GM12864 (cell line): Measurements from ENCODE around the gene FOXP4.

Source experiments
- DNase-seq: peaks from one replicate; pipeline ENCODE4 v3.0.0-alpha.2; 2011; ENCODE audit warnings: low read depth
- H3K4me3 ChIP-seq: 2 replicates; pipeline ENCODE4 v1.5.1; 2011; ENCODE audit warnings: mild to moderate bottlenecking, low read depth, low read length, control low read depth
- TF ChIP-seq, protein P1 (sequence below): IDR thresholded peaks from 2 replicates; pipeline ENCODE4 v1.5.1; 2011; ENCODE audit warnings: low read depth, mild to moderate bottlenecking, moderate library complexity, low read length, control low read depth, inconsistent platforms; ENCODE audit errors: missing control alignments

Gene FOXP4

DNA sequence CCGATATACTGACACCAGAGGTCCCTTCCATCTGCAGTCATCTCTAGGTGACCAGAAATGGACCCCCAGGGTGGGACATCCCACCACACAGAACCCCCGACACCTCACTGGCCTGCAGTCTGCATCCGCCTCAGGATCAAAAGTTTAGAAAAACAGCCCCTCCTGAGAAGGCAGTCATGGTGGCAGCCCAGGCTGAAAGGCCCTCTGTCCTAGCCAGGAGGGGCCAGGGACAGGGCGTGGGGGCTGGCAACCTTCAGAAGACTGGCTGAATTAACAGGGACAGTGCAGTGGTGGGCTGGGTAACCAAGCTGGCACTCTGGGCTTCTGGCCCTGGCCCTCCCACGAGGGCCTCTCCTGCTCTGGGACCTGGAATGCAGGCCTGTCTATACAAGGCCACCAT is 57.8 kb downstream of the FOXP4 start:
- no peak overlapping the region for H3K4me3 ChIP-seq
- DNase-seq, result no peak
- TF ChIP-seq, protein P1, sequence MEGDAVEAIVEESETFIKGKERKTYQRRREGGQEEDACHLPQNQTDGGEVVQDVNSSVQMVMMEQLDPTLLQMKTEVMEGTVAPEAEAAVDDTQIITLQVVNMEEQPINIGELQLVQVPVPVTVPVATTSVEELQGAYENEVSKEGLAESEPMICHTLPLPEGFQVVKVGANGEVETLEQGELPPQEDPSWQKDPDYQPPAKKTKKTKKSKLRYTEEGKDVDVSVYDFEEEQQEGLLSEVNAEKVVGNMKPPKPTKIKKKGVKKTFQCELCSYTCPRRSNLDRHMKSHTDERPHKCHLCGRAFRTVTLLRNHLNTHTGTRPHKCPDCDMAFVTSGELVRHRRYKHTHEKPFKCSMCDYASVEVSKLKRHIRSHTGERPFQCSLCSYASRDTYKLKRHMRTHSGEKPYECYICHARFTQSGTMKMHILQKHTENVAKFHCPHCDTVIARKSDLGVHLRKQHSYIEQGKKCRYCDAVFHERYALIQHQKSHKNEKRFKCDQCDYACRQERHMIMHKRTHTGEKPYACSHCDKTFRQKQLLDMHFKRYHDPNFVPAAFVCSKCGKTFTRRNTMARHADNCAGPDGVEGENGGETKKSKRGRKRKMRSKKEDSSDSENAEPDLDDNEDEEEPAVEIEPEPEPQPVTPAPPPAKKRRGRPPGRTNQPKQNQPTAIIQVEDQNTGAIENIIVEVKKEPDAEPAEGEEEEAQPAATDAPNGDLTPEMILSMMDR, result no peak

DNA sequence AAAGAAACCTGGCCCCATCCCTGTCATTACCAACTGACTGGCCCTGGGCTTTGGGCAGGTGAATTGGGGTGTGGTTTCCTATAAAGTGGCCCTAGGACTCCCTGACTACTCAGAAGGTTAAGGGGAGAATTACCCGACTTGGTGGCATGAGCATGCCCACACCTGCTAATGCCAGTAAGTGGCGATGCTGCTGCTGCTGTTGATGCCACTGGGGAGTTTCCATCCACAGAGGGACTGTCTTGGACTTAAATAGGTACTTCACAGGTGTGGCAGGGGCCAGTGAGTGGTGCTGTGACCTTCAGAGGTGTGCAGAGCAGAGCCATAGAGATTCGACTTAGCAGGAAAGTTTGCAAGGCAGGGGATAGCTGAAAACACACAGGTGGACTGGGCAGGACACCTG is 59.5 kb downstream of the FOXP4 start:
- TF ChIP-seq, protein P1, result no peak
- DNase-seq, result no peak
- no peak overlapping the region for H3K4me3 ChIP-seq

DNA sequence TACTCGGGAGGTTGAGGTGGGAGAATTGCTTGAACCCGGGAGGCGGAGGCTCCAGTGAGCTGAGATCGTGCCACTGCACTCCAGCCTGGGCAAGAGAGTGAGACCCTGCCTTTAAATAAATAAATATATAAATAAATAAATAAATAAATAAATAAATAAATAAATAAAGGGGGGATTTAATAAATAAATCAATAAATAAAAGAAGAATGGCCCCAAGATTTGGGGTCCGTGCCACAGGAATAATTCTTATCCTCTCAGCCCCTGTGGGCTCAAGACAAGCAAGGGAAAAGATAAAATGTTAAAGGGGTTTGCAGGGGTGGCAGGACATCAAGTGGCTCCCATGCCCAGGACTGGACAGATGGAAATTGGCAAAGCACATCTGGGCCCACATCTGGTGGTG is 60.9 kb downstream of the FOXP4 start:
- TF ChIP-seq, protein P1, result no peak
- H3K4me3 ChIP-seq, result no peak overlapping the region
- no peak for DNase-seq

DNA sequence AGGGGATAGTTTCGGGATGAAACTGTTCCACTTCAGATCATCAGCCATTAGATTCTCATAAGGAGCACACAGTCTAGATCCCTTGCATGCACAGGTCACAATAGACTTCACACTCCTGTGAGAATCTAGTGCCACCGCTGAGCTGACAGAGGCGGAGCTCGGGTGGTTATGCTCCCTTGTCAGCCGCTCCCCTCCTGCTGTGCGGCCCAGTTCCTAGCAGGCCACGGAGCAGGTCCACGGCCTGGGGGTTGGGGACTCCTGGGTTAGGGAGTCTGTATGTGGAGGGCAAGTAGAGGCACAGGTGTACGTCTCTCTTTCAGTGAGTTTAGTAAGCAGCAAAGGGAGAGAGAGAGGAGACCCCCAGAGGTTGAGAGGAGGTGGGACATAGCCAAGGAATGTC is 61.6 kb downstream of the FOXP4 start:
- no peak for DNase-seq
- TF ChIP-seq, protein P1, result no peak

DNA sequence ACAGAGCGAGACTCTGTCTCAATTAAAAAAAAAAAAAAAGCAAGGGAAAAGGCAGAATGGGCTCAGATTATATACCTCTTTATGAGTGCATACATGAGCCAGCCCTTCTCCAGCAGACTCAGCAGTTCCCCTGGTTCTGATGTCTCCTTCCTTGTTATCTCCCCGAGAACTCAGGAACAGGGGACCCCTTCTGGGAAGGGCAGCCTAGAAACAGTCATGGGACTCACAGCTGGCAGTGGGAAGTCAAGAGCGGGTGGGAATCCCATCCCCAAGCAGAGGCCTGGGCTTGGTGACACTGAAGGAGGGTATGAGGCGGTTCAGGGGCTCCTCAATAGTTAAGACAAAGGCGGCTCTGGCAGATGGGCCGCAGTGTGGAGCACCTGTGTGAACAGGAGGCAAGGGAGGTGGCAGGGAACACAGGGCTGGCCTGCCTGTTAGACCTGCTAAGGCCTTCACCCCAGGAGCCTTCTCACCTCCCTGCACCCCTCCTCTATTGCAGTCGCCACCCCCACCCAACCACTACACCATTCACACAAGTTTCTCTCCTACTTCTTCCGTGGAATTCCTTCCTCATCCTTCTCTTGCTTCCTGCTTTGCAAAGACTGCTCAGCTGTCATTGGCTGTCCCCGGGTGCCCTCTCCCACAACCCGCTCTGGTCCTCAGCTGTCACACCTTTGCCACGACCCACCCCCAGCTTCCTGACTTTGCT is 62.4 kb downstream of the FOXP4 start:
- H3K4me3 ChIP-seq, result no peak overlapping the region
- TF ChIP-seq, protein P1, result no peak
- DNase-seq, result no peak

More for the DNA sequence above, 61.6 kb downstream of the FOXP4 start:
- H3K4me3 ChIP-seq, result no peak overlapping the region

DNA sequence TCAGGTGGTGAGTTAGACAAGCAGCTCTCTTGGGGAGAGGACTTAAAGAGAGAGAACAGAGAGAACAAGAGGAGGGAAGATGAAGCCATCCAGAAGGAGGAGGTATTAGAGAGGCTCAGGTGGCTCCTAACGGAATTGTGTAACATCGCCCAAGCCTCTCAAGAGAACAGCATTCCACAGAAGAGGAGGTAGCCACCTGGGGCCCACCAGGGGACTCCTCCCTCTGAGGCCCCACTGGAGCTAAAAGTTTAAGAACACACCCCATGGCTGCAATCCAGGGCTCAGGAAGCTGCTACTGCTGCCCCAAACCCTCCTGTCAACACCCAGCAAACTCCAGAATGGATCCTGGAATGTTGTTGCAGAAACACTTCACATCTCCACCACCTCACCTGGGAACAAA is 68.5 kb downstream of the FOXP4 start:
- H3K4me3 ChIP-seq, result no peak overlapping the region
- no peak for DNase-seq
- TF ChIP-seq, protein P1, result no peak

DNA sequence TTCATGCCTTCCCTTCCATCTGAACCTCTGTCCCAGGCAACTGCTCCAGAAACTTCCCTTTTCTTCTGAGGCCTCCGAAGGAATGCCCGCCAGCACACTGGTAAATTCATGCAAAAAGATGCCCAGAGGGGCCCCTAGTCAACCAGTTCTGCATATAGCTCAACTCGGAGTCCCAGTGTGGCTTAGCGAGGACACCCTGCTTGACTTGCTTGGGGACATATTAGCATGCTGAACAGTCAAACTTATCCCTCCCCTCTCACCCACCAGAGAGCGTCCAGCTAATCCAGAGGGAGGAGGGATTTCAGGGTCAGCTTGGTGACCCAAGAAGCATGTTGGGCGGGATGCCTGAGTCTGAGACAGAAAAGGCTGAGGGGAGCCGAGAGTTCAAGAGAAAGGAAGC is 69.1 kb downstream of the FOXP4 start:
- DNase-seq, result no peak
- TF ChIP-seq, protein P1, result no peak
- no peak overlapping the region for H3K4me3 ChIP-seq
